ENCODE results near the gene HIGD2B.
"Not testable (repeated sequence)": the region's sequence is repeated elsewhere in the genome, so short reads cannot be mapped to it uniquely, and the experiment has no call there.

HIGD2B gene

GRCh38 chr15:72671525-72671924, 14.5 kb downstream of the HIGD2B start:
- DNase-seq = no peak

DNA sequence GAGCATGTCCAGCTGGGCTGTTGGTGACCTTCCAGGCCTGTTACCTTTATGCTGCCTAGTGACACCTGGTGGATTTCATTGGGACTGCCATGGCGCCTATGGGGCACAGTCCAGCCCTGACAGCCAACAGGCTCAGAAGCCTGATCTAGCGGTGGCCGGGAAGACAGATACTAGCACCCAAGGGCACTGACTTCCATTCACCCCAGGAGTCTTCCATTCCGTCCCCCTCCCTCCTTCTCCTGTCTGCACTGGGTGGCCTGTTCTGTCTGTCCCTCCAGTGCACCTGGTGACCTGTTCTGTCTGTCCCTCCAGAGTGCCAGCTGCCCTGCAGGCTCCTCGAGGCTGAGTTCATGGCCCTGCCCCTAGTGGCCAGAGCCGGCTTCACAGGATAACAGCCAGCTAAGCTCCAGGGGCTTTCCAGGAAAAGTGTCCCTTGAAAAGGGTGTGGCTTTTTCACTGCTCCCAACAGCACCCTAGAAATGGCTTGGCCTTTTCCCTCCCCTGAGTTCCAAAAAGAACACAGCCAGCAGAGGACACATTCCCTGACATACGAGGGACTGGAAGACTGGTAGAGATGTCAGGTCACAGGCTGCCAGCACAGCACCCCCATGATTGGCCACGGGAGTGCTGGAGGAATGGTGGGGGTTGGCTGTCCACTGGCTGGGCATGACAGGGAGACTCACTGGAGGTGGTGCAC, 15.2 kb downstream of the HIGD2B start:
- not testable (repeated sequence) for DNase-seq

DNA sequence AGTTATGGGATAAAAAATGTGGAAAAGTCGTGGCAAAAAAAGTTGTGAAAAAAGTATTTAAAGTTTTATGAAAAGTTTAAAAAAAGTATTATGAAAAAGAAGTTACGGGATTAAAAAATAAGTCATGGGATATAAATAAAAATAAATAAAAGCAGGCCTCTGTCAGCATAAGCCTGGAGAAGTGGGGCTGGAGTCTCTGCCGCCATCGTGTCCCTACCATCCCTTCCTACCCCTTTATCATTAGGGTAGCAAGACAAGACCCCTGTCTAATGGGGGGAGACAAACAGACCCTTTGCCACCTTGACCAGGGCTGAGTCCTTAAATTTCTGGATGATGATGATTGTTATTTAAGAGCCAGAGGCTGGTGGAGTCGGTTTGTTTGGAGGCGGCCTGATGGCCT, 16.2 kb downstream of the HIGD2B start:
- DNase-seq = not testable (repeated sequence)

DNA sequence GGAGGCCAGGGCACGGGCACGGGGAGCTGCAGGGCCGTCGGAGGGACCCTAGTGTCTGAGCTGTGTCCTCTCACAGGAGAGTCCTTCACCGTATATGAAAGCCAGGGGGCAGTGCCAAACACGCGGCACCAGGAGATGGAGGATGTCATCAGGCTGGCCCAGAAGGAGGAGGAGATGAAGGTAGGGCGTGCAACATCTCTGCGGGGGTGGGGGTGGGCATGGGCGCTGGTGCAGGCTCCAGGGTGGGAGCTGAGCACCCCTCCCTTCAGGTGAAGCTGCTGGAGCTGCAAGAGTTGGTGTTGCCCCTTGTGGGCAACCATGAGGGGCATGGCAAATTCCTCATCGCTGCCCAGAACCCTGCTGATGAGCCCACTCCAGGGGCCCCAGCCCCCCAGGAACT, 20.3 kb downstream of the HIGD2B start:
- DNase-seq = not testable (repeated sequence)

DNA sequence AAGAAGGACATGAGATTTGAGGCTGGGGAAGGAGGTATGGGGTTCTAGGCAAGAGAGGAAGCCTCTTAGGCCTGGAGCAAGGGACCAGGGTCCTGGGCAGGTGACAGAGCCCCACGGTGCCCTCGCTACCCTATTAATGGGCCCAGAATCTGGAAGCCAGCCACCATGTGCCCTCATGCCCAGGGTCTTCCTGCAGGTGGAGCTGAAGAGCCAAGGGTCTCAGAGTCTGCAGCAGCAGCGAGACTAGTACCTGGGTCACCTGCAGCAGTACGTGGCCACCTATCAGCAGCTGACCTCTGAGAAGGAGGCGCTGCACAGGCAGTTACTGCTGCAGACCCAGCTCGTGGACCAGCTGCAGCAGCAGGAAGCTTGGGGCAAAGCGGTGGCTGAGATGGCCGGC, 22.1 kb downstream of the HIGD2B start:
- DNase-seq = not testable (repeated sequence)

- DNase-seq = not testable (repeated sequence)
Observed at GRCh38 chr15:72661081-72661480, 24.9 kb downstream of the HIGD2B start.

- not testable (repeated sequence) for DNase-seq
Observed at GRCh38 chr15:72656014-72656413, 30.0 kb downstream of the HIGD2B start.

DNA sequence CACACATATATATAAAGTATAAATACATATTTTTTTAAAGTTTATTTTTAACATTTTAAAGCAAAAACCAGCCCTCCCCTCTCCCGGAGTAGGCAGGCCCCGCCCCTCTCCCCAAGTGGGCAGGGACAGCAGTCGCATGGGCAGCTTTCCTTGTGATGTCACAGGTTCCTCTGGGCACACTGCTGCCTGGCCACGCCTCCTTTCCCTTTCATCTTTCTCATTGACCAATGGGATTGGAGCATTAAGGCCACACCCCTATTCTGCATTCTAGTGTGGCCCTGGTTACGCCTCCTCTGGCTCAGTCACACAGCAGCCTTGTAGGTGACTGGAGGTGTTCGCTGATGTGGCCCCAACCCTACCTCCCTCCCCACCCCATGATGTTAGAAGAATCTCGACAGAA, 31.6 kb downstream of the HIGD2B start, which contains the start of gene GOLGA6B:
Gene GOLGA6B (plus strand): TSS at position 301 of the 400 bp plus-strand sequence. CDS start 41 bp downstream, at position 342.
- DNase-seq = not testable (repeated sequence)

- not testable (repeated sequence) for DNase-seq
Observed at GRCh38 chr15:72648631-72649253, 37.2 kb downstream of the HIGD2B start.

GRCh38 chr15:72642271-72642670, 43.7 kb downstream of the HIGD2B start:
- DNase-seq = not testable (repeated sequence)

- DNase-seq = not testable (repeated sequence)
Observed at GRCh38 chr15:72639759-72640483, 46.1 kb downstream of the HIGD2B start.

DNA sequence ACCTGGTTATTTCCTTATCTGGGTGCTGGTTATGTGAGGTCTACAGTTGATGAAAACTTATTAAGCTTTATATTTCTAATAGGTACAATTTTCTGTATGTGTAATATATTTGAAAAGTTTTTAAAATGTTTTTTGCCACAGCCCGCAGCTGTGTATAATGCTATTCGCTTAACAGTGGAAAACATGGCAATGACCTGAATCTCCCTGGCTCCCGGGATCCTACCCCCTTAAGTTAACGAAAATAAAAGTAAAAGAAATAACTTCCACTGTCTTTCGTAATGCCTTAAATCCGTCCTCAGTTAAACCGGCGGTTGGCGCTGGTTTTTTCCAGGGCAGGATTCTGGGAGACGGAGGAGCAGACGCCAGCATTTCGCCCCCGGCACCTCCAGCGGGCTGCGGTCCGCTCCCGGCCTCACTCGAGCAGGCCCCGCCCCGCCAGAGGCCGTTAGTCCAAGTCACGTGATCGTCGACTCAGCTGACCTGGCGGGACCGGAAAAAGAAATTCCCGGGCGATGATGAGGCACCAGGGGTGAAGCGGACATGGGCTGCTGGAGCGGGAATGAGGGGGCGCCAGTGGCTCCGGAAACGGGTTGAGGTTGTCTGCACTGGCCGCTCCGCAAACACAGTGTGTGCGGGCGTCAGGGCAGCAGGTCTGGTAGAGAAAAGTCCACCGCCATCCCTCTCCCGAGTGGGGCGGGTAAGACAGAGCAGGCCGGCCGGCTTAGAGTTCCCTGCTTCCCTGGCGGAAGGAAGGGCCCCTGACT, 49.3 kb downstream of the HIGD2B start:
- DNase-seq = not testable (repeated sequence)

GRCh38 chr15:72629068-72629570, 56.9 kb downstream of the HIGD2B start:
- DNase-seq = not testable (repeated sequence)

DNA sequence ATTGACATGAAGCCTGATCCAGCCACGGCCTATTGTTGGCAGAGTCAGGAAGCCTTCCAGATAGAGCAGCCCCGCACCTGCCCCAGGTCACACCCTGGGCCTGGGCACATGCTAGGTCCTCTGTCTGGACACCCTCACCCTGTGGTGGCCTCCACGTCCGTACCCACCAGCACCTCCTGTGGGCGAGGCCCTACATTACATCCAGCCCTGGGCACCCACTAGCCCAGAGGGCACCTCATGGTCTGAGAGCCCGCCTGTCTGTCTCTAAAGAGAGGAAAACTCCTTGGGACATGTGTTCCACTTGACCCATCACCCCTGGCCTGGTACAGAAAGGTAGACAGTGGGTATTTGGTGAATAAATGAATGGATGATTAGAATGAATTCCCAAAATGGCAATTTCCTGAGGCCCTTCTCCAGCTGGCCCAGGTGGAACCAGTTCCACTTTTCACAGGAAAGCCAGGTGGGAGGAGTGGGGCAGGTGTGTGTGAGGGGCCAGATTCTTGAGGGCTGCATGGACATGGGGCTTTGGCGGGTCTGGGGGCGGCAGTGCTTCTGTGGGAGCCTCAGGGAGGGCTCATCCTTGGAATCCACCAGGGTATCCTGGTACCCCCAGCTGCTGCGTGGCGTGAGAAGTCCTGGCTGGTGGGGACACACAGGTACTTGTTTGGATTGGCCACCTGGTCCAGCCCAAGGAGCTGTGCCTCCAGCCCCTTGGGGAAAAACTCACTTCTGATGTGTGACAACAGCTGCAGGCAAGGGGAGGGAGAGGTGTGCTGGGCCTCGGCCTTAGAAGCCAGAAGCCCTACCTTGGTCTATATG, 57.5 kb downstream of the HIGD2B start:
- not testable (repeated sequence) for DNase-seq

- DNase-seq = not testable (repeated sequence)
Observed at GRCh38 chr15:72626153-72626552, 59.8 kb downstream of the HIGD2B start.

Data from NCI-H2171 (cell line).